AG08396 (cell line): ENCODE measurements around the gene RNF112.
"Not testable (repeated sequence)": the region's sequence is repeated elsewhere in the genome, so short reads cannot be mapped to it uniquely, and the experiment has no call there.

ENCODE experiments used
- DNase-seq: peaks from one replicate; pipeline ENCODE4 v3.0.0; 2012; ENCODE audit warnings: low spot score, mixed read lengths

The RNF112 gene

GRCh38 chr17:19448341-19449268, 37.6 kb downstream of the RNF112 start:
- DNase-seq: peak; percentile 86

- no peak for DNase-seq
Observed at GRCh38 chr17:19449656-19450055, 38.6 kb downstream of the RNF112 start.

- DNase-seq: no peak
Observed at GRCh38 chr17:19453296-19453695, 42.3 kb downstream of the RNF112 start.

- DNase-seq: no peak
Observed at GRCh38 chr17:19454074-19454473, 43.0 kb downstream of the RNF112 start.

- no peak for DNase-seq
Observed at GRCh38 chr17:19456016-19456927, 45.2 kb downstream of the RNF112 start.

- no peak for DNase-seq
Observed at GRCh38 chr17:19457046-19457445, 46.0 kb downstream of the RNF112 start.

GRCh38 chr17:19457830-19458271, 46.8 kb downstream of the RNF112 start:
- no peak for DNase-seq

- not testable (repeated sequence) for DNase-seq
Observed at GRCh38 chr17:19458481-19458880, 47.4 kb downstream of the RNF112 start.

GRCh38 chr17:19459018-19459655, 48.1 kb downstream of the RNF112 start:
- not testable (repeated sequence) for DNase-seq

- DNase-seq: no peak
Observed at GRCh38 chr17:19460700-19461099, 49.7 kb downstream of the RNF112 start.

- DNase-seq: no peak
Observed at GRCh38 chr17:19461116-19461515, 50.1 kb downstream of the RNF112 start.

GRCh38 chr17:19461681-19462080, 50.6 kb downstream of the RNF112 start:
- DNase-seq: no peak

- not testable (repeated sequence) for DNase-seq
Observed at GRCh38 chr17:19462456-19463035, 51.5 kb downstream of the RNF112 start.

GRCh38 chr17:19464031-19465026, 53.3 kb downstream of the RNF112 start:
- no peak for DNase-seq
